Activated CD8-positive, alpha-beta T cell treated with anti-CD3 and anti-CD28 coated beads for 36 hours (primary cell): ENCODE measurements around the gene APOF. TPM values are rescaled to one million over a fixed set of nuclear protein-coding genes. Genes with fewer than 3 reads are reported as not detected.

ENCODE experiments used
- ATAC-seq: fragments of 200-7000 bp; cut with Tn5 transposase; one replicate; pipeline ENCODE4 v1.10.0; 2021; ENCODE audit warnings: mild to moderate bottlenecking, moderate library complexity
- CTCF ChIA-PET: fragments of 350-600 bp; sonication (Branson Sonifier 250); formaldehyde crosslinking; loops from one replicate; lab custom pipeline; 2021; ENCODE audit warnings: antibody characterized with exemption; lab: Charles Lee
- POLR2A ChIA-PET: fragments of 350-600 bp; sonication (Branson Sonifier 250); formaldehyde crosslinking; loops from one replicate; lab custom pipeline; 2021; ENCODE audit warnings: antibody characterized with exemption; lab: Charles Lee
- DNase-seq: peaks from one replicate; pipeline ENCODE4 v3.0.0-alpha.2; 2020
- H3K27ac Mint-ChIP-seq: one replicate; pipeline ENCODE4 v1.8.0; 2021; ENCODE audit warnings: mild to moderate bottlenecking, mixed read lengths
- H3K27me3 Mint-ChIP-seq: one replicate; pipeline ENCODE4 v1.8.0; 2021; ENCODE audit warnings: mixed read lengths
- H3K36me3 Mint-ChIP-seq: one replicate; pipeline ENCODE4 v1.8.0; 2021; ENCODE audit warnings: low read depth, mixed read lengths
- H3K4me1 Mint-ChIP-seq: one replicate; pipeline ENCODE4 v1.8.0; 2021; ENCODE audit warnings: low read depth, mixed read lengths
- H3K4me3 Mint-ChIP-seq: one replicate; pipeline ENCODE4 v1.8.0; 2021; ENCODE audit warnings: mild to moderate bottlenecking, moderate library complexity, mixed read lengths
- H3K9me3 Mint-ChIP-seq: one replicate; pipeline ENCODE4 v1.8.0; 2021; ENCODE audit warnings: mixed read lengths
- CTCF ChIP-seq: fragments of 200-600 bp; IDR thresholded peaks from one replicate; pipeline ENCODE4 v1.8.0; 2022; ENCODE audit warnings: antibody characterized with exemption, mild to moderate bottlenecking
- intact Hi-C: fragments of 100-400 bp; cut with micrococcal nuclease; formaldehyde crosslinking; loops from one replicate; pipeline ENCODE4 v1.10.0; 2022
- total RNA-seq, 2 experiments: library from RNA; stranded (reverse); gene quantifications; one replicate each; pipeline ENCODE4 v1.2.3, GENCODE V29; 2021

Gene APOF
- total RNA-seq, 2 experiments from 2014 or later: not detected

GRCh38 chr12:56387152-56387736 lies 24.6 kb upstream of the APOF start:
- Mint-ChIP-seq H3K4me1 (no peaks in the 10 kb centered on the region), H3K9me3 (no peaks in the 10 kb centered on the region), H3K27ac (no peak overlapping the region), H3K4me3 (no peak overlapping the region), H3K36me3 (no peaks in the 10 kb centered on the region), H3K27me3 (no peaks in the 10 kb centered on the region)
- ATAC-seq (no peak), DNase-seq (no peak)
- intact Hi-C loops: no loop called here
- TF ChIP-seq CTCF: no peak
- ChIA-PET POLR2A (interaction anchor here (0.9 kb wide), 1 partner anchor 25 kb away, joined by 3 read pairs; no protein-coding TSS in a partner anchor), CTCF (interaction anchor here (1.1 kb wide), 1 partner anchor 126 kb away, joined by 3 read pairs; no protein-coding TSS in a partner anchor)

- intact Hi-C loops: no loop called here
- H3K4me1 Mint-ChIP-seq: no peaks in the 10 kb centered on the region
- no peaks in the 10 kb centered on the region for H3K36me3 Mint-ChIP-seq
- TF ChIP-seq CTCF: no peak
- H3K9me3 Mint-ChIP-seq: no peaks in the 10 kb centered on the region
- DNase-seq (no peak), ATAC-seq (no peak)
- no peak overlapping the region for H3K27ac Mint-ChIP-seq
- ChIA-PET POLR2A (no interaction called here), CTCF (interaction anchor here (1.1 kb wide), 2 partner anchors 78 to 128 kb away, joined by 3 read pairs; no protein-coding TSS in a partner anchor)
- H3K4me3 Mint-ChIP-seq: no peak overlapping the region
- H3K27me3 Mint-ChIP-seq: no peaks in the 10 kb centered on the region
Observed at GRCh38 chr12:56385873-56386272, 23.2 kb upstream of the APOF start.

- ATAC-seq (no peak), DNase-seq (no peak)
- intact Hi-C loops: no loop called here
- no peak for TF ChIP-seq CTCF
- H3K27me3 Mint-ChIP-seq: no peaks in the 10 kb centered on the region
- no peaks in the 10 kb centered on the region for H3K4me1 Mint-ChIP-seq
- no peak overlapping the region for H3K27ac Mint-ChIP-seq
- ChIA-PET POLR2A (no interaction called here), CTCF (interaction anchor here (1.0 to 1.4 kb wide), 3 partner anchors 9 to 132 kb away, joined by 3 read pairs; partner anchors contain the start of gene STAT2)
- no peak overlapping the region for H3K4me3 Mint-ChIP-seq
- H3K36me3 Mint-ChIP-seq: no peaks in the 10 kb centered on the region
- H3K9me3 Mint-ChIP-seq: no peaks in the 10 kb centered on the region
Observed at GRCh38 chr12:56382611-56383010, 20.0 kb upstream of the APOF start.

GRCh38 chr12:56377989-56378316 lies 15.3 kb upstream of the APOF start:
- ATAC-seq (no peak), DNase-seq (no peak)
- ChIA-PET CTCF (interaction anchor here (0.9 to 2.1 kb wide), 3 partner anchors 83 to 136 kb away, joined by 3 to 5 read pairs (median 4); no protein-coding TSS in a partner anchor), POLR2A (no interaction called here)
- no peak overlapping the region for H3K27ac Mint-ChIP-seq
- H3K36me3 Mint-ChIP-seq: no peaks in the 10 kb centered on the region
- intact Hi-C loops: no loop called here
- H3K27me3 Mint-ChIP-seq: no peaks in the 10 kb centered on the region
- peaks cover 5% of the 10 kb centered on the region for H3K9me3 Mint-ChIP-seq
- TF ChIP-seq CTCF: no peak
- H3K4me1 Mint-ChIP-seq: no peaks in the 10 kb centered on the region
- no peak overlapping the region for H3K4me3 Mint-ChIP-seq

- ATAC-seq (no peak), DNase-seq (no peak)
- POLR2A ChIA-PET: interaction anchor here (0.9 kb wide), 1 partner anchor 17 kb away, joined by 3 read pairs; the partner anchor contains the start of gene STAT2
- no peaks in the 10 kb centered on the region for H3K36me3 Mint-ChIP-seq
- peaks cover 5% of the 10 kb centered on the region for H3K9me3 Mint-ChIP-seq
- H3K27me3 Mint-ChIP-seq: no peaks in the 10 kb centered on the region
- CTCF ChIA-PET: interaction anchor here (0.9 to 1.7 kb wide), 3 partner anchors 13 to 87 kb away, joined by 3 to 5 read pairs (median 3); no protein-coding TSS in a partner anchor
- TF ChIP-seq CTCF: no peak
- H3K4me1 Mint-ChIP-seq: no peaks in the 10 kb centered on the region
- no peak overlapping the region for H3K27ac Mint-ChIP-seq
- no peak overlapping the region for H3K4me3 Mint-ChIP-seq
- intact Hi-C loops: no loop called here
Observed at GRCh38 chr12:56377310-56377988, 14.8 kb upstream of the APOF start.
